ENCODE results near the gene OLFML2A. TPM values are rescaled to one million over a fixed set of nuclear protein-coding genes. Genes with fewer than 3 reads are reported as not detected.

OLFML2A gene
- 11.5 and 23.2 TPM in 2 replicates for total RNA-seq

DNA sequence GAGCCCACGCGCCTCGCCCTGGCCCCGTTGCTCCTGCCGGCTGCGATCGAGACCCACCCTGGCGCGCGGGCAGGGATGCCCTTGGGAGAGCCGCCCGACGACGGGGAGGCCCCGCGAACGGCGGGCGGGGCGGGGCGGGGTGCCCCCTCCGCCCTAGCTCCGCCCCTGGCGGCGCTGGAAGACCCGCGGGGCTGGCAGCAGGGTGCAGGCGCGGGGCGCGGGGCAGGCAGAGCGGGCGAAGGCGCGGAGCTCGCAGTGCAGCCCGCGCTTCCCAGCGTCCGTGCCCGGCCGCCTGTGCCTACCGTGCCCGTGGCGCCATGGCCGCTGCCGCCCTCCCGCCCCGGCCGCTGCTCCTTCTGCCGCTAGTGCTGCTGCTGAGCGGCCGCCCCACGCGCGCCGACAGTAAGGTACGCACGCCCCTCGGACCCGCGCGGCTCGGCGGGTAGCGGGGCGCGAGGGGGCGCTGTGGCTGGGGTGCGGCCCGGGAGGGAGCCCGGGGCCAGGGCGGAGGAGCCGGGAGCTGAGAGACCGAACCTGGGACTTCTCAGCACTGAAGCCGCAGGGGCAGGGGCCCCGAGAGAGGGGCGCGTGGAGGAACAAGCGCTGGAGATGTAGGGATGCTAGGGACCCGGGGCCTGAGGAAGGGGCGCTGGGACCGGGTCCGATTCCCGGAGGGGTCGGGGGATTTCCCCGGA is at the start of gene OLFML2A:
Gene OLFML2A (plus strand): TSS at position 180 of the 695 bp plus-strand sequence. CDS start 138 bp downstream, at position 318.

GRCh38 chr9:124771021-124771866 is 5.7 kb upstream of the OLFML2A start, which contains the start of gene NR6A1:
TSS of gene NR6A1 (minus strand) at chr9:124771311.

GRCh38 chr9:124852829-124853531 is 76.0 kb downstream of the OLFML2A start, which contains the start of gene WDR38:
TSS of gene WDR38 (plus strand) at chr9:124853460. CDS start at chr9:124853532, 72 bp downstream.

GRCh38 chr9:124861342-124862229 is 84.7 kb downstream of the OLFML2A start, which contains the start of the genes ARPC5L and RPL35:
TSS of gene ARPC5L (plus strand) at chr9:124862130. CDS start at chr9:124869291, 7,161 bp downstream.
TSS of gene RPL35 (minus strand) at chr9:124861957. CDS start at chr9:124861912, 45 bp downstream.

Other genes starting within 250 kb of the OLFML2A start
- gene NR6A1, start 5.8 kb upstream of the OLFML2A start, total RNA-seq = 0.66 and 0.72 TPM in 2 replicates
- gene WDR38, start 76.3 kb downstream of the OLFML2A start, total RNA-seq = not detected in 2 replicates
- 1,502 and 1,592 TPM in 2 replicates for gene RPL35, start 84.8 kb downstream of the OLFML2A start, total RNA-seq
- 16.2 and 18.5 TPM in 2 replicates for gene ARPC5L, start 85.0 kb downstream of the OLFML2A start, total RNA-seq
- 12.7 and 16.0 TPM in 2 replicates for gene GOLGA1, start 163.9 kb downstream of the OLFML2A start, total RNA-seq

All from placental pericyte (primary cell).